Measurements from ENCODE around the gene RNF157.
"Not testable (repeated sequence)": the region's sequence is repeated elsewhere in the genome, so short reads cannot be mapped to it uniquely, and the experiment has no call there.

The RNF157 gene

DNA sequence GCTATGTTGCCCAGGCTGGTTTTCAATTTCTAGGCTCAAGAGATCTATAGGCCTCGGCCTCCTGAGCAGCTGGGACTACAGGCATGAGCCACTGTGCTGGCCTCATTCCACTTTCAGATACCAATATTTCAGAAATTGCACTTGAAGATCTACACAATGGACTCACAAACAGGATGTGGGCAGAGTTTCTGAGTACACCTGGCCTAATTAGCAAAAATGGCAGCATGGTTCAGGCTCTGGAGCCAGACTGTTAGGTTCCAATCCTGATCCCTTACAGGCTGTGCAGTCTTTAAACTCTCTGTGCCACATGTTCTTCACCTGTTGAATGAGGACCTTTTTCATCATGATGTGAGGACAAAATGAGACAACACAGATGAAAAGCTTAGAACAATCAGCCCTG lies 32.2 kb downstream of the RNF157 start:
- H3K36me3 Mint-ChIP-seq (ENCODE audit: low read depth) = peaks cover 7% of the 10 kb centered on the region
- no peaks in the 10 kb centered on the region for H3K27me3 Mint-ChIP-seq (ENCODE audit: low read depth)
- H3K4me3 Mint-ChIP-seq = no peak overlapping the region
- H3K27ac Mint-ChIP-seq = no peak overlapping the region
- no peak for TF ChIP-seq CTCF (IDR thresholded peaks at IDR 0.05; ENCODE audit: unreplicated experiment in 3 of 3)
- peaks cover 9% of the 10 kb centered on the region for H3K4me1 Mint-ChIP-seq
- no peaks in the 10 kb centered on the region for H3K9me3 Mint-ChIP-seq

DNA sequence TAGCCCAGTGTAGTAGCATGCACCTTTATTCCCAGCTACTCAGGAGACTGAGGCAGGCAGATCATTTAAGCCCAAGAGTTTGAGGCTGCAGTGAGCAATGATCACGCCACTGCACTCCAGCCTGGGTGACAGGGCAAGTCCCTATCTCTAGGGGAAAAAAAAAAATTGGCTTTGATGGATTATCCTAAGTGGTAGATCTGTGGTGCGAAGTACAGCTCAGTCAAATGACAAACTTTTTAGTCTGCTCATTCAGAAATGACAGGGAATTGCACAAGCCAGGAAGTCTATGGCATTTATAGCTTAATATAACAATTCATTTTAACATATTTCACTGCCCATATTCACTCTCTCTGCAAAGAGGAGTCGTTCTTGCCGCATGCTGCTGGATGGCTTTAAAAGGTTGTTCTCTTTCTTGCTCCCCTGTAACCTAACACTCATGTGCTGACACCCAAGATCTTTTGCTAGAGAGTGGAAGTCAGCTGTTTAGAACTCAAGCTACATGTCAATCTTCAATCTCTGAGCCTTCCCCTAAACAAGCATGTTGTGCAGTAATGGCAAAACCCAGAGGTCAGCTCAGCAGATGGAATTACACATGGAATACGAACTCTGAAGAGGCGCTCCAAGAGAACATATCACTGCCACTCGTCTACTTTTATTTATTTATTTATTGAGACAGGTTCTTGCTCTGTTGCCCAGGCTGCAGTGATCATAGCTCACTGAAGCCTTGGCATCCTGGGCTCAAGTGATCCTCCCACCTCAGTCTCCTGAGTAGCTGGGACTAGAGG lies 32.8 kb downstream of the RNF157 start:
- H3K27ac Mint-ChIP-seq = peak overlapping the region in 1 of 3 experiments; percentile 45
- no peaks in the 10 kb centered on the region for H3K27me3 Mint-ChIP-seq (ENCODE audit: low read depth)
- no peak overlapping the region for H3K4me3 Mint-ChIP-seq
- peaks cover 7% of the 10 kb centered on the region for H3K36me3 Mint-ChIP-seq (ENCODE audit: low read depth)
- peaks cover 9% of the 10 kb centered on the region for H3K4me1 Mint-ChIP-seq
- H3K9me3 Mint-ChIP-seq = no peaks in the 10 kb centered on the region
- TF ChIP-seq CTCF (IDR thresholded peaks at IDR 0.05; ENCODE audit: unreplicated experiment in 3 of 3) = no peak

GRCh38 chr17:76205542-76206144 lies 34.6 kb downstream of the RNF157 start:
- H3K27me3 Mint-ChIP-seq (ENCODE audit: low read depth); H3K27ac Mint-ChIP-seq; H3K4me1 Mint-ChIP-seq; H3K9me3 Mint-ChIP-seq; H3K4me3 Mint-ChIP-seq; H3K36me3 Mint-ChIP-seq (ENCODE audit: low read depth): not testable (repeated sequence)

GRCh38 chr17:76204277-76204676 lies 36.0 kb downstream of the RNF157 start:
- no peaks in the 10 kb centered on the region for H3K36me3 Mint-ChIP-seq (ENCODE audit: low read depth)
- no peaks in the 10 kb centered on the region for H3K27me3 Mint-ChIP-seq (ENCODE audit: low read depth)
- H3K27ac Mint-ChIP-seq = no peak overlapping the region
- H3K9me3 Mint-ChIP-seq = no peaks in the 10 kb centered on the region
- no peak for TF ChIP-seq CTCF (IDR thresholded peaks at IDR 0.05; ENCODE audit: unreplicated experiment in 3 of 3)
- peaks cover 9% of the 10 kb centered on the region for H3K4me1 Mint-ChIP-seq
- no peak overlapping the region for H3K4me3 Mint-ChIP-seq

DNA sequence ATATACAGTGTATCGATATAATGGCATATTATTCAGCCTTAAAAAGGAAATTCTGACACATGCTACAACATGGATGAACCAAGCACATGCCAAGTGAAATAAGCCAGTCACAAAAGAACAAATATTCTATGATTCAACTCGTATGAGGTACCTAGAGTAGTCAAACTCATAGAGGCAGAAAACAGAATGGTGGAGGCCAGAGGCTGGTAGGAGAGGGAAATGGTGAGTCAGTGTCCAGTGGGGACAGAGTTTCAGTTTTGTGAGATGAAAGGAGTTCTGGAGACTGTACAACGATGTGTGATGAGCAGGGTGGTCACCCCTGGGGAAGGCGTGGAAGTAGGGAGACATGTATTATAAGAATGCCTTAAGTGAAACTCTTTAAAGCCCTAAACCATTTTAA lies 39.9 kb downstream of the RNF157 start:
- peaks cover 7% of the 10 kb centered on the region for H3K36me3 Mint-ChIP-seq (ENCODE audit: low read depth)
- no peak overlapping the region for H3K27ac Mint-ChIP-seq
- no peak overlapping the region for H3K4me3 Mint-ChIP-seq
- H3K9me3 Mint-ChIP-seq = no peaks in the 10 kb centered on the region
- TF ChIP-seq CTCF (IDR thresholded peaks at IDR 0.05; ENCODE audit: unreplicated experiment in 3 of 3) = no peak
- H3K27me3 Mint-ChIP-seq (ENCODE audit: low read depth) = no peaks in the 10 kb centered on the region
- no peaks in the 10 kb centered on the region for H3K4me1 Mint-ChIP-seq

DNA sequence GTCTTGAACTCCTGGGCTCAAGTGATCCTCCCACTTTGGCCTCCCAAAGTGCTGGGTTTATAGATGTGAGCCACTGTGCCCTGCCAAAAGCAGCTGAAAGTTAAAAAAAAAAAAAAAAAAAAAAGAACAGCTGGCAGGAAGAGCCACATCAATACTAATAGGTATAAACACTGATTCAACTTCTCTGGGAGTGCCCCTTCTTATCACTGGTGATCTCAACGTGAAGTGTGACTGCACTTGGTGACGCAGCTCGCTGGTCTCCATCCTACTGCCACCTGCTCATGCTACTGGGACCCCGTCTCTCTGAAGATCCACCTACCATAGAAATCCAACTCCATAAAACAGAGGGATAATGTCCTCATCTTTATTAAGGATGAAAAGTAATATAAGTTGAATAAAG lies 40.8 kb downstream of the RNF157 start:
- TF ChIP-seq CTCF (IDR thresholded peaks at IDR 0.05; ENCODE audit: unreplicated experiment in 3 of 3) = no peak
- Mint-ChIP-seq H3K4me3 (no peak overlapping the region), H3K27ac (no peak overlapping the region), H3K9me3 (no peaks in the 10 kb centered on the region), H3K4me1 (no peaks in the 10 kb centered on the region), H3K36me3 (ENCODE audit: low read depth) (peaks cover 7% of the 10 kb centered on the region), H3K27me3 (ENCODE audit: low read depth) (no peaks in the 10 kb centered on the region)
